H9 (cell line): ENCODE results near the gene CSNK1A1. TPM values are rescaled to one million over a fixed set of nuclear protein-coding genes. Genes with fewer than 3 reads are reported as not detected.

Experiments
- DNase-seq: peaks from one replicate; pipeline ENCODE4 v3.0.0-alpha.2; 2017
- H2AFZ ChIP-seq: one replicate; pipeline ENCODE4 v1.6.1; 2013; ENCODE audit warnings: mild to moderate bottlenecking, low read length, control low read depth, moderate library complexity
- H2AK5ac ChIP-seq: 2 replicates; pipeline ENCODE4 v1.6.1; 2013; ENCODE audit warnings: low read length, control low read depth, mixed read lengths; ENCODE audit not compliant: insufficient read length
- H2BK120ac ChIP-seq: one replicate; pipeline ENCODE4 v1.6.1; 2013; ENCODE audit warnings: low read depth, mild to moderate bottlenecking, low read length, control low read depth, inconsistent platforms; ENCODE audit not compliant: poor library complexity, severe bottlenecking
- H2BK12ac ChIP-seq: 2 replicates; pipeline ENCODE4 v1.6.1; 2013; ENCODE audit warnings: low read length, control low read depth, mixed read lengths, low read depth; ENCODE audit not compliant: insufficient read length
- H2BK15ac ChIP-seq: 2 replicates; pipeline ENCODE4 v1.6.1; 2013; ENCODE audit warnings: low read depth, low read length, control low read depth
- H2BK20ac ChIP-seq: one replicate; pipeline ENCODE4 v1.6.1; 2013; ENCODE audit warnings: low read depth, mild to moderate bottlenecking, low read length, control low read depth, inconsistent platforms; ENCODE audit not compliant: poor library complexity, severe bottlenecking
- H2BK5ac ChIP-seq: 2 replicates; pipeline ENCODE4 v1.6.1; 2013; ENCODE audit warnings: low read length, control low read depth, mixed read lengths; ENCODE audit not compliant: insufficient read length
- H3K14ac ChIP-seq: 2 replicates; pipeline ENCODE4 v1.6.1; 2013; ENCODE audit warnings: low read length, control low read depth; ENCODE audit not compliant: insufficient read depth
- H3K18ac ChIP-seq: 2 replicates; pipeline ENCODE4 v1.6.1; 2013; ENCODE audit warnings: low read depth, mild to moderate bottlenecking, mixed read lengths, low read length, control low read depth; ENCODE audit not compliant: insufficient read length
- H3K23ac ChIP-seq: 2 replicates; pipeline ENCODE4 v1.6.1; 2013; ENCODE audit warnings: low read length, control low read depth, mixed read lengths, low read depth; ENCODE audit not compliant: insufficient read length
- H3K23me2 ChIP-seq: 2 replicates; pipeline ENCODE4 v1.6.1; 2013; ENCODE audit warnings: low read depth, mild to moderate bottlenecking, mixed read lengths, low read length, control low read depth; ENCODE audit not compliant: insufficient read length, poor library complexity, severe bottlenecking
- H3K27ac ChIP-seq: 2 replicates; pipeline ENCODE4 v1.5.1; 2013; ENCODE audit warnings: low read length, control low read depth, mixed read lengths, low read depth; ENCODE audit not compliant: insufficient read length
- H3K27me3 ChIP-seq: 2 replicates; pipeline ENCODE4 v1.6.1; 2013; ENCODE audit warnings: low read length, control low read depth, inconsistent platforms; ENCODE audit not compliant: insufficient read depth
- H3K4ac ChIP-seq: 2 replicates; pipeline ENCODE4 v1.6.1; 2013; ENCODE audit warnings: low read depth, mild to moderate bottlenecking, control low read depth, inconsistent platforms, low read length, moderate library complexity
- H3K4me1 ChIP-seq: 2 replicates; pipeline ENCODE4 v1.6.1; 2013; ENCODE audit warnings: low read length, control low read depth, inconsistent platforms; ENCODE audit not compliant: insufficient read depth
- H3K4me2 ChIP-seq: 2 replicates; pipeline ENCODE4 v1.6.1; 2013; ENCODE audit warnings: low read length, control low read depth, mixed read lengths; ENCODE audit not compliant: insufficient read length, insufficient read depth
- H3K56ac ChIP-seq: 2 replicates; pipeline ENCODE4 v1.6.1; 2013; ENCODE audit warnings: low read depth, mild to moderate bottlenecking, mixed read lengths, low read length, control low read depth; ENCODE audit not compliant: insufficient read length
- H3K79me1 ChIP-seq: 2 replicates; pipeline ENCODE4 v1.6.1; 2013; ENCODE audit warnings: low read depth, mild to moderate bottlenecking, moderate library complexity, low read length, control low read depth, inconsistent platforms; ENCODE audit not compliant: insufficient read depth, poor library complexity, severe bottlenecking
- H3K79me2 ChIP-seq: 2 replicates; pipeline ENCODE4 v1.6.1; 2013; ENCODE audit warnings: low read length, control low read depth, inconsistent platforms; ENCODE audit not compliant: insufficient read depth
- H3K9ac ChIP-seq: 2 replicates; pipeline ENCODE4 v1.6.1; 2013; ENCODE audit warnings: low read length, control low read depth, mixed read lengths; ENCODE audit not compliant: insufficient read length; ENCODE audit errors: extremely low read depth
- H3K9me3 ChIP-seq: one replicate; pipeline ENCODE4 v1.6.1; 2013; ENCODE audit warnings: low read depth, low read length, inconsistent platforms; ENCODE audit not compliant: control insufficient read depth
- H3T11ph ChIP-seq: one replicate; pipeline ENCODE4 v1.6.1; 2013; ENCODE audit warnings: mild to moderate bottlenecking, low read length, control low read depth, inconsistent platforms
- H4K20me1 ChIP-seq: one replicate; pipeline ENCODE4 v1.6.1; 2013; ENCODE audit not compliant: control insufficient read depth, insufficient read length, insufficient read depth
- H4K5ac ChIP-seq: 2 replicates; pipeline ENCODE4 v1.6.1; 2013; ENCODE audit warnings: low read depth, mild to moderate bottlenecking, mixed read lengths, low read length, control low read depth; ENCODE audit not compliant: insufficient read length
- H4K8ac ChIP-seq: replicated peaks from 2 replicates; pipeline ENCODE4 v1.6.1; 2013; ENCODE audit warnings: low read length, control low read depth, mixed read lengths, low read depth; ENCODE audit not compliant: insufficient read length
- H4K91ac ChIP-seq: 2 replicates; pipeline ENCODE4 v1.6.1; 2013; ENCODE audit warnings: low read depth, mild to moderate bottlenecking, moderate library complexity, mixed read lengths, low read length, control low read depth; ENCODE audit not compliant: insufficient read length
- H3K27ac Mint-ChIP-seq, 3 experiments: 2 replicates in 2 of 3; 3 replicates in 1 of 3; pipeline ENCODE4 v1.8.0; 2020 to 2021; ENCODE audit warnings: mixed read lengths in 3 of 3, mild to moderate bottlenecking in 1 of 3, moderate library complexity in 1 of 3
- H3K27me3 Mint-ChIP-seq: 2 replicates; pipeline ENCODE4 v1.8.0; 2021; ENCODE audit warnings: low read depth, mild to moderate bottlenecking, moderate library complexity, mixed read lengths
- H3K36me3 Mint-ChIP-seq, 3 experiments: 2 replicates in 2 of 3; 3 replicates in 1 of 3; pipeline ENCODE4 v1.8.0; 2020 to 2021; ENCODE audit warnings: low read depth in 3 of 3, mixed read lengths in 3 of 3; ENCODE audit not compliant: insufficient read depth in 1 of 3
- H3K4me1 Mint-ChIP-seq, 2 experiments: 2 replicates each; pipeline ENCODE4 v1.8.0; 2020; ENCODE audit warnings: mixed read lengths in 2 of 2
- H3K4me3 Mint-ChIP-seq, 2 experiments: 2 replicates in 1 of 2; 3 replicates in 1 of 2; pipeline ENCODE4 v1.8.0; 2020 to 2021; ENCODE audit warnings: mild to moderate bottlenecking in 2 of 2, mixed read lengths in 2 of 2, moderate library complexity in 1 of 2
- H3K9me3 Mint-ChIP-seq, 2 experiments: 2 replicates in 1 of 2; 3 replicates in 1 of 2; pipeline ENCODE4 v1.8.0; 2020; ENCODE audit warnings: mild to moderate bottlenecking in 2 of 2, mixed read lengths in 2 of 2, moderate library complexity in 1 of 2
- WGBS: extraction: QIAGEN DNeasy Blood & Tissue Kit; methylation state at CpG from one replicate; pipeline ENCODE4 v1.1.7; 2013; ENCODE audit warnings: missing lambda C conversion rate, low lambda C conversion rate, mixed read lengths; ENCODE audit not compliant: insufficient read length; ENCODE audit errors: extremely low coverage; 5-methylcytosine and 5-hydroxymethylcytosine counted together
- total RNA-seq: library from RNA; stranded (reverse); gene quantifications from 2 replicates; pipeline ENCODE4 v1.2.1, GENCODE V29; 2021
- TF ChIP-seq, protein P1 (sequence below): fragments of 200-600 bp; sonication (generic); conservative IDR thresholded peaks from 3 replicates; pipeline ENCODE4 v1.8.0; 2021; ENCODE audit warnings: antibody characterized with exemption, mild to moderate bottlenecking

CSNK1A1 gene
- total RNA-seq, 1 experiment from 2014 or later = 310 TPM

DNA sequence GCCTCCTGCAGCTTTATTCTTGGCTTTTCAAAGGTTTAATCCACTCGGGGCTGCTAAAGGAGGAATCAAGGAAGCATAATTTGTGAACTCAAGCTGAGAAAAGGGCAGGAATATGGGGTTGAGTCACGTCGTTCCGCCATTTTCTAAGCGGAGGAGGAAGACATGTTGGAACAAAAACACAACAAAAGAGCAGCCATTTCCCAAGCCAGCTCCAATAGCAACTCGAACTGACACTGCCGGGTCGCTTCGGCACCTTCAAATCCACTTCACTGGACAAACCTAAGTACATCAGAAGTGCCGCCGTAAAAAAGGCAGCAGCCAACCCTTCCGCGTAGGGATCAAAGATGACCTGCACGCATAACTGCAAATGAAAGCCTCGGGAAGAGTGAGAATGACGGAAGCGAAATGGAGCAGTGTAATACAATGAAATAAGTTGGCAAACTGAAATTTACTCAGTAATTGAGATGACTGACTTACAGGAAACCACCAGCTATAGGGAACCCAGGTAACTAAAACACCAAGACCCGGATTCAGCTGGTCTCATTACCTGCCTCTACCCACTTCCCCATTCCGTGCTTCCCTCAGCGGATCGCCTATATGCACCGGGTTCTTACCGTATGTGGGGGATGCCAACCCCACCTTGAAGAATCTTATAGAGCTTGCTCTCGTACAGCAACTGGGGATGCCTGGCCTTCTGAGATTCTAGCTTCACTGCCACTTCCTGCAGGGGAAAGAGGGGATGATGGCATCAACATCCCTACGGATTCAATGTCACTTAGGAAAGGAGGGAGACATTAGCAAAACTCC, 1.6 kb downstream of the CSNK1A1 start:
- H3K79me1 ChIP-seq = peaks cover 3% of the 10 kb centered on the region
- no peaks in the 10 kb centered on the region for H4K20me1 ChIP-seq
- H2BK5ac ChIP-seq = peak overlapping the region; percentile 56
- Mint-ChIP-seq H3K4me1 (peaks cover 38 to 45% of the 10 kb centered on the region in 2 experiments), H3K36me3 (peaks cover 48 to 63% (median 58%) of the 10 kb centered on the region in 3 experiments), H3K27me3 (no peaks in the 10 kb centered on the region), H3K9me3 (peaks cover 0 to 2% of the 10 kb centered on the region in 2 experiments; a peak in 1 of 5 replicates), H3K27ac (peak overlapping the region; percentile 97 to 99 (median 99)), H3K4me3 (peak overlapping the region; percentile 98 to 99)
- H4K5ac ChIP-seq = peak overlapping the region; percentile 86
- H3K27me3 ChIP-seq = no peaks in the 10 kb centered on the region
- H3K56ac ChIP-seq = peak overlapping the region; percentile 13
- H2BK15ac ChIP-seq = no peak overlapping the region
- no peak overlapping the region for H2BK120ac ChIP-seq
- no peaks in the 10 kb centered on the region for H3K9me3 ChIP-seq
- WGBS = no CpG with 5 or more reads among the region's 25 CpGs
- no peak overlapping the region for H2AFZ ChIP-seq
- H4K91ac ChIP-seq = peak overlapping the region; percentile 39
- H3K4me1 ChIP-seq = no peaks in the 10 kb centered on the region
- H3K23ac ChIP-seq = no peak overlapping the region
- peak overlapping the region; percentile 54 for H3T11ph ChIP-seq
- peak overlapping the region; percentile 90 for H3K27ac ChIP-seq
- peak overlapping the region; percentile 97 for H3K9ac ChIP-seq
- H3K4ac ChIP-seq = no peak overlapping the region; the same call in 1 of the 2 replicates
- no peak overlapping the region for H4K8ac ChIP-seq
- H2BK20ac ChIP-seq = no peak overlapping the region
- TF ChIP-seq, protein P1, sequence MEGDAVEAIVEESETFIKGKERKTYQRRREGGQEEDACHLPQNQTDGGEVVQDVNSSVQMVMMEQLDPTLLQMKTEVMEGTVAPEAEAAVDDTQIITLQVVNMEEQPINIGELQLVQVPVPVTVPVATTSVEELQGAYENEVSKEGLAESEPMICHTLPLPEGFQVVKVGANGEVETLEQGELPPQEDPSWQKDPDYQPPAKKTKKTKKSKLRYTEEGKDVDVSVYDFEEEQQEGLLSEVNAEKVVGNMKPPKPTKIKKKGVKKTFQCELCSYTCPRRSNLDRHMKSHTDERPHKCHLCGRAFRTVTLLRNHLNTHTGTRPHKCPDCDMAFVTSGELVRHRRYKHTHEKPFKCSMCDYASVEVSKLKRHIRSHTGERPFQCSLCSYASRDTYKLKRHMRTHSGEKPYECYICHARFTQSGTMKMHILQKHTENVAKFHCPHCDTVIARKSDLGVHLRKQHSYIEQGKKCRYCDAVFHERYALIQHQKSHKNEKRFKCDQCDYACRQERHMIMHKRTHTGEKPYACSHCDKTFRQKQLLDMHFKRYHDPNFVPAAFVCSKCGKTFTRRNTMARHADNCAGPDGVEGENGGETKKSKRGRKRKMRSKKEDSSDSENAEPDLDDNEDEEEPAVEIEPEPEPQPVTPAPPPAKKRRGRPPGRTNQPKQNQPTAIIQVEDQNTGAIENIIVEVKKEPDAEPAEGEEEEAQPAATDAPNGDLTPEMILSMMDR = no peak
- H3K23me2 ChIP-seq = peaks cover 15% of the 10 kb centered on the region
- H2AK5ac ChIP-seq = no peak overlapping the region
- H3K79me2 ChIP-seq = peaks cover 58% of the 10 kb centered on the region
- H3K18ac ChIP-seq = peak overlapping the region; percentile 87
- peak overlapping the region; percentile 99 for H3K4me2 ChIP-seq
- DNase-seq = peak; percentile 50
- no peak overlapping the region for H2BK12ac ChIP-seq
- peak overlapping the region; percentile 70 for H3K14ac ChIP-seq
